GM12878 (cell line): ENCODE results near the gene CAMTA2. TPM values are rescaled to one million over a fixed set of nuclear protein-coding genes. Genes with fewer than 3 reads are reported as not detected.
A peak's percentile ranks its signal among the peaks of the same experiment; 100 is the strongest.

Experiments
- ATAC-seq: fragments of 200-7000 bp; cut with Tn5 transposase; 3 replicates; pipeline ENCODE4 v1.9.1; 2020; ENCODE audit warnings: mild to moderate bottlenecking, moderate library complexity
- BruUV-seq: library from RNA; stranded (reverse); fragments of 400-500 nt; replicated peaks from 2 replicates; lab custom pipeline; 2021; lab: Mats Ljungman, UMichigan
- CTCF ChIA-PET: fragments of 300-600 bp; sonication (Branson Sonifier 250); formaldehyde crosslinking; extraction: SDS; loops from one replicate; lab custom pipeline; 2021; ENCODE audit warnings: inconsistent platforms; lab: Yijun Ruan, JAX
- POLR2A ChIA-PET: fragments of 350-600 bp; formaldehyde crosslinking; extraction: SDS; loops from one replicate; lab custom pipeline; 2021; ENCODE audit warnings: inconsistent platforms; lab: Charles Lee
- RAD21 ChIA-PET: fragments of 300-600 bp; sonication (Branson Sonifier 250); formaldehyde crosslinking; loops from one replicate; lab custom pipeline; 2023; ENCODE audit warnings: antibody characterized with exemption; ENCODE audit not compliant: unreplicated experiment; lab: Charles Lee
- SMC1A ChIA-PET: fragments of 300-600 bp; sonication (Branson Sonifier 250); formaldehyde crosslinking; loops from one replicate; lab custom pipeline; 2023; ENCODE audit not compliant: unreplicated experiment, uncharacterized antibody; lab: Charles Lee
- DNase-seq: peaks from one replicate; pipeline ENCODE4 v3.0.0-alpha.2; 2011; ENCODE audit warnings: low read depth, low spot score
- FAIRE-seq: peaks from 3 replicates; lab custom pipeline; 2011; peaks lifted over from hg19 to GRCh38; lab: Jason Lieb, UNC
- H2AFZ ChIP-seq: 2 replicates; pipeline ENCODE4 v1.6.0; 2011; ENCODE audit warnings: low read depth, low read length, control low read depth; ENCODE audit not compliant: control insufficient read depth
- H3K27ac ChIP-seq: 2 replicates; pipeline ENCODE4 v1.5.1; 2011; ENCODE audit warnings: control low read depth; ENCODE audit not compliant: control insufficient read depth, insufficient read depth
- H3K27me3 ChIP-seq, 2 experiments: replicated peaks in 1 of 2; 2 replicates each; pipeline versions ENCODE4 v1.6.0 to v1.6.1; 2011; ENCODE audit warnings: low read length in 1 of 2; ENCODE audit not compliant: control insufficient read depth in 2 of 2, insufficient read depth in 2 of 2
- H3K36me3 ChIP-seq, 2 experiments: 2 replicates each; pipeline ENCODE4 v1.5.1; 2011; ENCODE audit warnings: low read length in 1 of 2; ENCODE audit not compliant: control insufficient read depth in 2 of 2, insufficient read depth in 2 of 2
- H3K4me1 ChIP-seq: 2 replicates; pipeline ENCODE4 v1.6.1; 2011; ENCODE audit warnings: mild to moderate bottlenecking, low read length, moderate library complexity, mixed read lengths; ENCODE audit not compliant: control insufficient read depth, insufficient read depth
- H3K4me2 ChIP-seq: 2 replicates; pipeline ENCODE4 v1.6.0; 2011; ENCODE audit warnings: control low read depth; ENCODE audit not compliant: control insufficient read depth, insufficient read depth
- H3K4me3 ChIP-seq: fragments of 200-600 bp; sonication (generic); 2 replicates; pipeline ENCODE4 v1.5.1; 2016
- H3K79me2 ChIP-seq: 2 replicates; pipeline ENCODE4 v1.6.0; 2011; ENCODE audit warnings: low read length; ENCODE audit not compliant: control insufficient read depth, insufficient read depth
- H3K9ac ChIP-seq: 2 replicates; pipeline ENCODE4 v1.8.0; 2011; ENCODE audit warnings: low read length, control low read depth, mixed read lengths; ENCODE audit not compliant: control insufficient read depth, insufficient read depth
- H3K9me3 ChIP-seq: replicated peaks from 3 replicates; pipeline ENCODE4 v1.5.1; 2011; ENCODE audit warnings: mild to moderate bottlenecking, low read length; ENCODE audit not compliant: control insufficient read depth, insufficient read depth
- H4K20me1 ChIP-seq: 2 replicates; pipeline ENCODE4 v1.6.0; 2011; ENCODE audit not compliant: control insufficient read depth, insufficient read depth
- BACH1 ChIP-seq: fragments of 450-650 bp; IDR thresholded peaks from 2 replicates; pipeline ENCODE4 v1.6.1; 2017; ENCODE audit warnings: mild to moderate bottlenecking, borderline replicate concordance
- CBX5 ChIP-seq: sonication (generic); IDR thresholded peaks from 2 replicates; pipeline ENCODE4 v1.6.1; 2016; ENCODE audit warnings: low read depth, moderate library complexity, mild to moderate bottlenecking, inconsistent platforms
- IKZF2 ChIP-seq, 2 experiments: fragments of 450-650 bp; IDR thresholded peaks; 2 replicates each; pipeline ENCODE4 v1.6.1; 2017; ENCODE audit warnings: mild to moderate bottlenecking in 2 of 2, moderate library complexity in 2 of 2
- JUND ChIP-seq: IDR thresholded peaks from 2 replicates; pipeline ENCODE4 v1.6.1; 2012; ENCODE audit warnings: low read depth, mild to moderate bottlenecking, low read length, improper control_type of control experiment, moderate library complexity
- SIN3A ChIP-seq: IDR thresholded peaks from 2 replicates; pipeline ENCODE4 v1.6.1; 2012; ENCODE audit warnings: low read depth, low read length, improper control_type of control experiment
- SUZ12 ChIP-seq: fragments of 200-600 bp; sonication (generic); IDR thresholded peaks from one replicate; pipeline ENCODE4 v1.6.1; 2018; ENCODE audit warnings: antibody characterized with exemption, mild to moderate bottlenecking; ENCODE audit not compliant: unreplicated experiment
- ZNF274 ChIP-seq: IDR thresholded peaks from one replicate; pipeline ENCODE4 v1.8.0; 2011; ENCODE audit not compliant: insufficient read length, insufficient read depth
- ZNF384 ChIP-seq: IDR thresholded peaks from 2 replicates; pipeline ENCODE4 v1.6.1; 2012; ENCODE audit warnings: low read depth, mild to moderate bottlenecking, low read length, improper control_type of control experiment, borderline replicate concordance
- ZSCAN29 ChIP-seq: fragments of 450-650 bp; IDR thresholded peaks from 2 replicates; pipeline ENCODE4 v1.6.1; 2017; ENCODE audit warnings: mild to moderate bottlenecking, moderate library complexity
- ZZZ3 ChIP-seq: IDR thresholded peaks from 2 replicates; pipeline ENCODE4 v1.6.1; 2011; ENCODE audit warnings: low read depth; ENCODE audit not compliant: control insufficient read depth, insufficient read length
- WGBS: methylation state at CpG from one replicate; pipeline ENCODE4 v1.1.6; 2016; ENCODE audit warnings: low lambda C conversion rate; ENCODE audit not compliant: insufficient replicate concordance, insufficient coverage; ENCODE audit errors: missing lambda C conversion rate; 5-methylcytosine and 5-hydroxymethylcytosine counted together
- in situ Hi-C: fragments of 300-500 bp; cut with MboI; formaldehyde crosslinking; loops from 9 replicates; pipeline ENCODE4 v1.14.3; 2018; ENCODE audit warnings: mixed read lengths
- intact Hi-C: fragments of 100-400 bp; cut with micrococcal nuclease; formaldehyde crosslinking; loops from one replicate; pipeline ENCODE4 v1.14.2; 2022; ENCODE audit not compliant: unreplicated experiment
- polyA plus RNA-seq, 11 experiments: library from polyadenylated mRNA; depleted of rRNA in 4 of 11; unstranded in 6 of 11; stranded (reverse) in 5 of 11; fragments of >200 nt; fragmentation: Nextera tagmentation in 4 of 11; fragmentation: Illumina TruSeq in 1 of 11; extraction: Ambion mirVana in 4 of 11; extraction: Trizol in 1 of 11; gene quantifications; 1 replicate in 1 of 11; 2 replicates in 10 of 11; pipeline versions ENCODE4 v1.2.1 to v1.2.3, GENCODE V29; 2011 to 2016; ENCODE audit warnings: inconsistent platforms in 2 of 11, missing spikeins in 2 of 11, low read depth in 1 of 11
- total RNA-seq, 4 experiments: library from RNA; depleted of rRNA in 3 of 4; stranded (reverse); fragments of >200 nt in 3 of 4; fragmentation: Illumina TruSeq in 1 of 4; extraction: Trizol in 1 of 4; gene quantifications; 2 replicates each; pipeline versions ENCODE4 v1.2.1 to v1.2.3, GENCODE V29; 2013 to 2021
- TF ChIP-seq, protein P1 (sequence below), 3 experiments: IDR thresholded peaks in 2 of 3; conservative IDR thresholded peaks in 1 of 3; 2 replicates each; pipeline ENCODE4 v1.5.1; 2011; ENCODE audit warnings: low read depth in 3 of 3, low read length in 3 of 3, mild to moderate bottlenecking in 3 of 3, control low read depth in 2 of 3, moderate library complexity in 2 of 3, inconsistent platforms in 1 of 3, mixed read lengths in 1 of 3; ENCODE audit not compliant: control insufficient read depth in 2 of 3, insufficient read depth in 1 of 3; ENCODE audit errors: extremely low read depth in 1 of 3
- TF ChIP-seq, protein P2 (sequence below): fragments of 450-650 bp; IDR thresholded peaks from 2 replicates; pipeline ENCODE4 v1.6.1; 2014; ENCODE audit warnings: mild to moderate bottlenecking
- TF ChIP-seq, protein P3 (sequence below): IDR thresholded peaks from 2 replicates; pipeline ENCODE4 v1.6.1; 2012; ENCODE audit warnings: mild to moderate bottlenecking, low read depth, low read length

The CAMTA2 gene
- total and polyA plus RNA-seq, 10 of the 15 experiments (the other 5 are each of a cell fraction or from before 2014, with no cell fraction given): 0.42 to 29.3 (median 11.2) TPM

DNA sequence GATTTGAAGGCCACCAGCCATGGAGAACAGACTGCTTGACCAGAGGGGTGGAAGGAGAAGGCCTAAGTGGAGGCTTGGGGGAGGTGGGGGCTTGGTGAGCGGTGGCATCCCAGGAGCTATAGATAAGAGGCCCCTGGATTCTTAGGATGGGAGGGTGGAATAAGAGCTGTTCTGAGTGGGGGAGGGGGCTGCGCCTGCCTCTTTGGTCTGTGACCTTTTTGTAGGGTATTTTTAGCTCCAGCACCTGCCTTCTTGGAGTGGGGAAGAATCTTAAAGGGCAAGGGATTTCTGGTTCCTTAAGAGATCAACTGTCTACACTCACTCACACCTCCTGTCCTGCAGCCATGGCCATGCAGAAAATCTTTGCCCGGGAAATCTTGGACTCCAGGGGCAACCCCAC is 36.0 kb downstream of the CAMTA2 start:
- H3K27ac ChIP-seq: peak overlapping the region; percentile 85; the same call in 1 of the 2 replicates
- WGBS: 74% methylated on average over 3 of the region's 3 CpGs
- FAIRE-seq (no peak), DNase-seq (no peak), ATAC-seq (no peak)
- ChIA-PET CTCF (interaction anchor here (1.2 to 3.4 kb wide), 6 partner anchors 11 to 386 kb away, joined by 3 to 23 read pairs (median 7); partner anchors contain the start of genes RNF167, SLC25A11 and SPAG7), RAD21 (interaction anchor here (2.0 to 9.8 kb wide), 2 partner anchors 11 to 14 kb away, joined by 7 to 73 read pairs; partner anchors contain the start of genes RNF167, SLC25A11 and SPAG7), POLR2A (interaction anchor here (0.7 to 17.5 kb wide), 6 partner anchors 8 to 332 kb away, joined by 3 to 272 read pairs (median 4); partner anchors contain the start of genes RNF167, SLC25A11 and SPAG7), SMC1A (interaction anchor here (1.0 to 3.4 kb wide), 3 partner anchors 10 to 15 kb away, joined by 3 to 24 read pairs (median 12); partner anchors contain the start of genes RNF167, SLC25A11 and SPAG7)
- peaks cover 2 to 3% of the 10 kb centered on the region in 2 experiments; a peak in 3 of 4 replicates for H3K36me3 ChIP-seq
- no peak overlapping the region for H3K4me3 ChIP-seq
- H2AFZ ChIP-seq: no peak overlapping the region
- TF ChIP-seq ZZZ3 (no peak), ZNF274 (no peak), SIN3A (no peak), ZSCAN29 (no peak), BACH1 (no peak), JUND (no peak), IKZF2 (IDR thresholded peaks at IDR 0.05) (no peak), CBX5 (no peak), ZNF384 (no peak), SUZ12 (no peak)
- TF ChIP-seq, protein P1, sequence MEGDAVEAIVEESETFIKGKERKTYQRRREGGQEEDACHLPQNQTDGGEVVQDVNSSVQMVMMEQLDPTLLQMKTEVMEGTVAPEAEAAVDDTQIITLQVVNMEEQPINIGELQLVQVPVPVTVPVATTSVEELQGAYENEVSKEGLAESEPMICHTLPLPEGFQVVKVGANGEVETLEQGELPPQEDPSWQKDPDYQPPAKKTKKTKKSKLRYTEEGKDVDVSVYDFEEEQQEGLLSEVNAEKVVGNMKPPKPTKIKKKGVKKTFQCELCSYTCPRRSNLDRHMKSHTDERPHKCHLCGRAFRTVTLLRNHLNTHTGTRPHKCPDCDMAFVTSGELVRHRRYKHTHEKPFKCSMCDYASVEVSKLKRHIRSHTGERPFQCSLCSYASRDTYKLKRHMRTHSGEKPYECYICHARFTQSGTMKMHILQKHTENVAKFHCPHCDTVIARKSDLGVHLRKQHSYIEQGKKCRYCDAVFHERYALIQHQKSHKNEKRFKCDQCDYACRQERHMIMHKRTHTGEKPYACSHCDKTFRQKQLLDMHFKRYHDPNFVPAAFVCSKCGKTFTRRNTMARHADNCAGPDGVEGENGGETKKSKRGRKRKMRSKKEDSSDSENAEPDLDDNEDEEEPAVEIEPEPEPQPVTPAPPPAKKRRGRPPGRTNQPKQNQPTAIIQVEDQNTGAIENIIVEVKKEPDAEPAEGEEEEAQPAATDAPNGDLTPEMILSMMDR (IDR thresholded peaks at IDR 0.05 in 2 of 3, conservative IDR thresholded peaks at IDR 0.05 in 1 of 3; ENCODE audit: control insufficient read depth in 2 of 3, extremely low read depth in 1 of 3, insufficient read depth in 1 of 3, low read depth in 3 of 3, low read length in 3 of 3): no peak
- TF ChIP-seq, protein P2, sequence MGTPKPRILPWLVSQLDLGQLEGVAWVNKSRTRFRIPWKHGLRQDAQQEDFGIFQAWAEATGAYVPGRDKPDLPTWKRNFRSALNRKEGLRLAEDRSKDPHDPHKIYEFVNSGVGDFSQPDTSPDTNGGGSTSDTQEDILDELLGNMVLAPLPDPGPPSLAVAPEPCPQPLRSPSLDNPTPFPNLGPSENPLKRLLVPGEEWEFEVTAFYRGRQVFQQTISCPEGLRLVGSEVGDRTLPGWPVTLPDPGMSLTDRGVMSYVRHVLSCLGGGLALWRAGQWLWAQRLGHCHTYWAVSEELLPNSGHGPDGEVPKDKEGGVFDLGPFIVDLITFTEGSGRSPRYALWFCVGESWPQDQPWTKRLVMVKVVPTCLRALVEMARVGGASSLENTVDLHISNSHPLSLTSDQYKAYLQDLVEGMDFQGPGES: no peak
- TF ChIP-seq, protein P3, sequence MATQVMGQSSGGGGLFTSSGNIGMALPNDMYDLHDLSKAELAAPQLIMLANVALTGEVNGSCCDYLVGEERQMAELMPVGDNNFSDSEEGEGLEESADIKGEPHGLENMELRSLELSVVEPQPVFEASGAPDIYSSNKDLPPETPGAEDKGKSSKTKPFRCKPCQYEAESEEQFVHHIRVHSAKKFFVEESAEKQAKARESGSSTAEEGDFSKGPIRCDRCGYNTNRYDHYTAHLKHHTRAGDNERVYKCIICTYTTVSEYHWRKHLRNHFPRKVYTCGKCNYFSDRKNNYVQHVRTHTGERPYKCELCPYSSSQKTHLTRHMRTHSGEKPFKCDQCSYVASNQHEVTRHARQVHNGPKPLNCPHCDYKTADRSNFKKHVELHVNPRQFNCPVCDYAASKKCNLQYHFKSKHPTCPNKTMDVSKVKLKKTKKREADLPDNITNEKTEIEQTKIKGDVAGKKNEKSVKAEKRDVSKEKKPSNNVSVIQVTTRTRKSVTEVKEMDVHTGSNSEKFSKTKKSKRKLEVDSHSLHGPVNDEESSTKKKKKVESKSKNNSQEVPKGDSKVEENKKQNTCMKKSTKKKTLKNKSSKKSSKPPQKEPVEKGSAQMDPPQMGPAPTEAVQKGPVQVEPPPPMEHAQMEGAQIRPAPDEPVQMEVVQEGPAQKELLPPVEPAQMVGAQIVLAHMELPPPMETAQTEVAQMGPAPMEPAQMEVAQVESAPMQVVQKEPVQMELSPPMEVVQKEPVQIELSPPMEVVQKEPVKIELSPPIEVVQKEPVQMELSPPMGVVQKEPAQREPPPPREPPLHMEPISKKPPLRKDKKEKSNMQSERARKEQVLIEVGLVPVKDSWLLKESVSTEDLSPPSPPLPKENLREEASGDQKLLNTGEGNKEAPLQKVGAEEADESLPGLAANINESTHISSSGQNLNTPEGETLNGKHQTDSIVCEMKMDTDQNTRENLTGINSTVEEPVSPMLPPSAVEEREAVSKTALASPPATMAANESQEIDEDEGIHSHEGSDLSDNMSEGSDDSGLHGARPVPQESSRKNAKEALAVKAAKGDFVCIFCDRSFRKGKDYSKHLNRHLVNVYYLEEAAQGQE: no peak
- H3K9ac ChIP-seq: peak overlapping the region; percentile 97; the same call in 1 of the 2 replicates
- no peaks in the 10 kb centered on the region for H3K27me3 ChIP-seq
- H3K4me1 ChIP-seq: peaks cover 17% of the 10 kb centered on the region
- H3K4me2 ChIP-seq: peak overlapping the region; percentile 93
- in situ Hi-C loops (no loop called here), intact Hi-C loops (no loop called here)
- BruUV-seq: no TSS peak
- H3K79me2 ChIP-seq: peaks cover 33% of the 10 kb centered on the region
- H4K20me1 ChIP-seq: peaks cover 4% of the 10 kb centered on the region; the same call in 1 of the 2 replicates
- H3K9me3 ChIP-seq: no peaks in the 10 kb centered on the region
